ENCODE results near the gene KHDC3L. TPM values are rescaled to one million over a fixed set of nuclear protein-coding genes. Genes with fewer than 3 reads are reported as not detected.
A peak's percentile ranks its signal among the peaks of the same experiment; 100 is the strongest.

KHDC3L gene
- total RNA-seq, 1 experiment from 2014 or later = not detected

DNA sequence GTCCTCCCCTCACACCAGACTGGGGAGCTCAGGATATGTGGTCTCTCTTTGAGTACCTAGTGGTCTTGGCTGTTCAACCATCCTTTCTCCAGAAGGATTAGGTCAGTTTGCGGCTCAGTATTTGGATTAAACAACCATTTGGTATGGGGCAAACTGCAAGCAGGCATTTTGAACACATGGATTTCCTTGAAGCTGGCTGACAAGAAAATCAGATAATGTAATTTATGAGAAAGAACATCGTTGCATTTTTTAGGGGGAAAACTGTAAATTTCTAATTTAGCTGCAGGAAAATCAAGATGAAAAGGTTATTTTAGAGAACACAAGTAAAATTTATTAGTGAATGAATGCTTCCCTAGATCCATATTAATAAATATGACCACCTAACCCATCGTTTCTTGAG is 33.7 kb upstream of the KHDC3L start:
- H3K4me1 Mint-ChIP-seq (ENCODE audit: insufficient read depth, unreplicated experiment) = peaks cover 5% of the 10 kb centered on the region
- TF ChIP-seq, protein P1, sequence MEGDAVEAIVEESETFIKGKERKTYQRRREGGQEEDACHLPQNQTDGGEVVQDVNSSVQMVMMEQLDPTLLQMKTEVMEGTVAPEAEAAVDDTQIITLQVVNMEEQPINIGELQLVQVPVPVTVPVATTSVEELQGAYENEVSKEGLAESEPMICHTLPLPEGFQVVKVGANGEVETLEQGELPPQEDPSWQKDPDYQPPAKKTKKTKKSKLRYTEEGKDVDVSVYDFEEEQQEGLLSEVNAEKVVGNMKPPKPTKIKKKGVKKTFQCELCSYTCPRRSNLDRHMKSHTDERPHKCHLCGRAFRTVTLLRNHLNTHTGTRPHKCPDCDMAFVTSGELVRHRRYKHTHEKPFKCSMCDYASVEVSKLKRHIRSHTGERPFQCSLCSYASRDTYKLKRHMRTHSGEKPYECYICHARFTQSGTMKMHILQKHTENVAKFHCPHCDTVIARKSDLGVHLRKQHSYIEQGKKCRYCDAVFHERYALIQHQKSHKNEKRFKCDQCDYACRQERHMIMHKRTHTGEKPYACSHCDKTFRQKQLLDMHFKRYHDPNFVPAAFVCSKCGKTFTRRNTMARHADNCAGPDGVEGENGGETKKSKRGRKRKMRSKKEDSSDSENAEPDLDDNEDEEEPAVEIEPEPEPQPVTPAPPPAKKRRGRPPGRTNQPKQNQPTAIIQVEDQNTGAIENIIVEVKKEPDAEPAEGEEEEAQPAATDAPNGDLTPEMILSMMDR (IDR thresholded peaks at IDR 0.05; ENCODE audit: unreplicated experiment) = no peak
- H3K4me3 Mint-ChIP-seq (ENCODE audit: unreplicated experiment) = no peak overlapping the region
- no peak for DNase-seq (ENCODE audit: unreplicated experiment)
- no peak overlapping the region for H3K27ac Mint-ChIP-seq (ENCODE audit: low read depth, unreplicated experiment)
- H3K27me3 Mint-ChIP-seq (ENCODE audit: insufficient read depth, unreplicated experiment) = peaks cover 13% of the 10 kb centered on the region
- ChIA-PET CTCF (interaction anchor here (0.6 to 6.5 kb wide), 16 partner anchors 12 to 1169 kb away, joined by 3 to 97 read pairs (median 6); no protein-coding TSS in a partner anchor), POLR2A (no interaction called here)
- no TSS peak for BruUV-seq (replicated peaks)
- H3K9me3 Mint-ChIP-seq (ENCODE audit: unreplicated experiment) = no peaks in the 10 kb centered on the region
- no peaks in the 10 kb centered on the region for H3K36me3 Mint-ChIP-seq (ENCODE audit: insufficient read depth, unreplicated experiment)
- intact Hi-C loops (cut with micrococcal nuclease) = loop anchor here (10.0 kb wide), 1 partner anchor 704 kb away; the partner anchor contains the start of gene KCNQ5

DNA sequence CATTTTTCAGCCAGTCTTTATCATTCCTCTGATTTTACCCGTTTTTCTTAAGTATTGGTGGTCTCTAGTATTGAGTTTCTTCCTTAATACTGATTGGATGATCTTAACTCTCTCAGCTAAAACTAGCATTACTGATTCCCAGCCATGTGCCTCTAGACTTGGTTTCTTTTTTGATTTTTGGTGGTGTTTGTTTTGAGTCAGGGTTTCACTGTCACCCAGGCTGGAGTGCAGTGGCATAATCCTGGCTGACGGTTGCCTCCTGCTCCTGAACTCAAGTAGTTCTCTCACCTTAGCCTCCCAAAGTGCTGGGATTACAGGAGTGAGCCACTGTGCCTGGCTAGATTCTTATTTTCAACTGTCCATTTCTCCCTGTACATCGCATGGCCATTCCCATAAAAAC is 33.3 kb upstream of the KHDC3L start:
- Mint-ChIP-seq H3K27ac (ENCODE audit: low read depth, unreplicated experiment) (no peak overlapping the region), H3K9me3 (ENCODE audit: unreplicated experiment) (no peaks in the 10 kb centered on the region), H3K27me3 (ENCODE audit: insufficient read depth, unreplicated experiment) (peaks cover 13% of the 10 kb centered on the region), H3K4me3 (ENCODE audit: unreplicated experiment) (no peak overlapping the region), H3K36me3 (ENCODE audit: insufficient read depth, unreplicated experiment) (no peaks in the 10 kb centered on the region), H3K4me1 (ENCODE audit: insufficient read depth, unreplicated experiment) (peaks cover 5% of the 10 kb centered on the region)
- TF ChIP-seq, protein P1 (IDR thresholded peaks at IDR 0.05; ENCODE audit: unreplicated experiment) = no peak
- POLR2A ChIA-PET = no interaction called here
- CTCF ChIA-PET = interaction anchor here (0.6 to 6.5 kb wide), 8 partner anchors 13 to 917 kb away, joined by 3 to 97 read pairs (median 5); no protein-coding TSS in a partner anchor
- intact Hi-C loops (cut with micrococcal nuclease) = loop anchor here (10.0 kb wide), 1 partner anchor 704 kb away; the partner anchor contains the start of gene KCNQ5
- no peak for DNase-seq (ENCODE audit: unreplicated experiment)
- BruUV-seq (replicated peaks) = no TSS peak

DNA sequence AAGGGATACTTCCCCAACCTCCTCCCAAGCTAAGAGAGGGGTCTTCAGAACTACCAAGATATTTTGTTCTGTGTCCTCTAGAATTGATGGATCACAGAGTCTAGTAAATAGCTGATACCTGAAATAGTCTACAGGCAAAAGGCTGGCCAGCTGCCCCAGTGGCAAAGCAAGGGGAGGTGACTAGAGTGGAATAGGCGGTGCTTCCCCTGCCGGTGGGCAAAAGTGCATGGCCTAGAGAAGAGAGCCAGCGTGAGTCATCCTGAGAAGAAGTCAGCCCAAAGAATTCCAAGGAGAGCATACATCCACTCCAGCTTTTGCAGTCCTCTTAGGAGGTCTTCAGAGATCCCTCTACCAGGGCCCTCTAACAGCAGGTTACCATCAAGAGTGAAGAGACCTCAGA is 23.1 kb upstream of the KHDC3L start:
- DNase-seq (ENCODE audit: unreplicated experiment) = peak; percentile 27
- ChIA-PET POLR2A (no interaction called here), CTCF (interaction anchor here (0.6 to 2.0 kb wide), 3 partner anchors 12 to 1232 kb away, joined by 3 to 7 read pairs (median 5); no protein-coding TSS in a partner anchor)
- TF ChIP-seq, protein P1 (IDR thresholded peaks at IDR 0.05; ENCODE audit: unreplicated experiment) = no peak
- intact Hi-C loops (cut with micrococcal nuclease) = no loop called here
- no TSS peak for BruUV-seq (replicated peaks)
- Mint-ChIP-seq H3K27ac (ENCODE audit: low read depth, unreplicated experiment) (no peak overlapping the region), H3K27me3 (ENCODE audit: insufficient read depth, unreplicated experiment) (no peaks in the 10 kb centered on the region), H3K9me3 (ENCODE audit: unreplicated experiment) (no peaks in the 10 kb centered on the region), H3K4me3 (ENCODE audit: unreplicated experiment) (no peak overlapping the region), H3K4me1 (ENCODE audit: insufficient read depth, unreplicated experiment) (no peaks in the 10 kb centered on the region), H3K36me3 (ENCODE audit: insufficient read depth, unreplicated experiment) (no peaks in the 10 kb centered on the region)

- no TSS peak for BruUV-seq (replicated peaks)
- Mint-ChIP-seq H3K36me3 (ENCODE audit: insufficient read depth, unreplicated experiment) (no peaks in the 10 kb centered on the region), H3K27ac (ENCODE audit: low read depth, unreplicated experiment) (no peak overlapping the region), H3K4me3 (ENCODE audit: unreplicated experiment) (no peak overlapping the region), H3K4me1 (ENCODE audit: insufficient read depth, unreplicated experiment) (no peaks in the 10 kb centered on the region), H3K9me3 (ENCODE audit: unreplicated experiment) (no peaks in the 10 kb centered on the region), H3K27me3 (ENCODE audit: insufficient read depth, unreplicated experiment) (no peaks in the 10 kb centered on the region)
- intact Hi-C loops (cut with micrococcal nuclease) = no loop called here
- CTCF ChIA-PET = interaction anchor here (0.9 to 2.6 kb wide), 3 partner anchors 13 to 54 kb away, joined by 3 to 12 read pairs (median 4); no protein-coding TSS in a partner anchor
- no peak for DNase-seq (ENCODE audit: unreplicated experiment)
- TF ChIP-seq, protein P1 (IDR thresholded peaks at IDR 0.05; ENCODE audit: unreplicated experiment) = no peak
- POLR2A ChIA-PET = no interaction called here
These were observed 22.4 kb upstream of the KHDC3L start for GRCh38 chr6:73340048-73340447.

All from MCF 10A (cell line).